HepG2 (cell line): ENCODE measurements around the gene PARD3. TPM values are rescaled to one million over a fixed set of nuclear protein-coding genes. Genes with fewer than 3 reads are reported as not detected.

ENCODE experiments used
- ATAC-seq: fragments of 200-7000 bp; cut with Tn5 transposase; 3 replicates; pipeline ENCODE4 v1.9.1; 2020; ENCODE audit warnings: mild to moderate bottlenecking, moderate library complexity
- BruUV-seq: library from RNA; stranded (reverse); fragments of 400-500 nt; replicated peaks from 2 replicates; lab custom pipeline; 2021; lab: Mats Ljungman, UMichigan
- CTCF ChIA-PET: fragments of 300-600 bp; formaldehyde crosslinking; extraction: SDS; loops from one replicate; lab custom pipeline; 2021; ENCODE audit warnings: low total read pairs, inconsistent platforms, low intra/inter-chr PET ratio; lab: Yijun Ruan, JAX
- POLR2A ChIA-PET: fragments of 350-600 bp; sonication (Branson Sonifier 250); formaldehyde crosslinking; loops from one replicate; lab custom pipeline; 2020; ENCODE audit warnings: antibody characterized with exemption, inconsistent platforms; lab: Yijun Ruan, JAX
- DNase-seq: peaks from one replicate; pipeline ENCODE4 v3.0.0-alpha.2; 2015; ENCODE audit warnings: low spot score
- FAIRE-seq: peaks from 3 replicates; lab custom pipeline; 2011; peaks lifted over from hg19 to GRCh38; lab: Jason Lieb, UNC
- H2AFZ ChIP-seq: one replicate; pipeline ENCODE4 v1.6.1; 2011; ENCODE audit warnings: low read length, inconsistent platforms
- H3K27ac ChIP-seq: fragments of 300-600 bp; 3 replicates; pipeline ENCODE4 v1.8.0; 2011; ENCODE audit warnings: mixed run types, mild to moderate bottlenecking, mixed read lengths, low read length, inconsistent platforms; ENCODE audit not compliant: insufficient read depth; ENCODE audit errors: extremely low read length
- H3K27me3 ChIP-seq, 2 experiments: fragments of 200-600 bp in 1 of 2; 2 replicates in 1 of 2; 3 replicates in 1 of 2; pipeline versions ENCODE4 v1.6.0 to v1.8.0; 2011; ENCODE audit warnings: low read length in 2 of 2, mild to moderate bottlenecking in 2 of 2, moderate library complexity in 2 of 2, inconsistent platforms in 1 of 2; ENCODE audit not compliant: insufficient read depth in 2 of 2, control insufficient read depth in 1 of 2
- H3K36me3 ChIP-seq, 2 experiments: fragments of 200-600 bp in 1 of 2; replicated peaks in 1 of 2; 2 replicates in 1 of 2; 3 replicates in 1 of 2; pipeline versions ENCODE4 v1.5.1 to v1.8.0; 2011; ENCODE audit warnings: low read length in 2 of 2, inconsistent platforms in 1 of 2; ENCODE audit not compliant: insufficient read depth in 2 of 2, control insufficient read depth in 1 of 2
- H3K4me1 ChIP-seq: 2 replicates; pipeline ENCODE4 v1.5.1; 2012; ENCODE audit warnings: low read length, inconsistent platforms; ENCODE audit not compliant: insufficient read depth
- H3K4me2 ChIP-seq: 2 replicates; pipeline ENCODE4 v1.6.0; 2011; ENCODE audit warnings: low read depth, low read length, inconsistent platforms
- H3K4me3 ChIP-seq, 3 experiments: fragments of 200-600 bp in 1 of 3; sonication (generic), shearing (Covaris generic) in 1 of 3; replicated peaks in 1 of 3; 2 replicates each; pipeline ENCODE4 v1.5.1; 2011 to 2016; ENCODE audit warnings: low read length in 3 of 3, inconsistent platforms in 2 of 3, low read depth in 2 of 3, mild to moderate bottlenecking in 2 of 3, control low read depth in 1 of 3, mixed read lengths in 1 of 3; ENCODE audit not compliant: insufficient read depth in 1 of 3
- H3K79me2 ChIP-seq: one replicate; pipeline ENCODE4 v1.6.1; 2011; ENCODE audit warnings: low read length, inconsistent platforms; ENCODE audit not compliant: insufficient read depth
- H3K9ac ChIP-seq: 2 replicates; pipeline ENCODE4 v1.6.0; 2011; ENCODE audit warnings: mild to moderate bottlenecking, low read depth, low read length, inconsistent platforms; ENCODE audit not compliant: insufficient read depth
- H3K9me3 ChIP-seq: 2 replicates; pipeline ENCODE4 v1.5.1; 2012; ENCODE audit warnings: mild to moderate bottlenecking, low read length
- H4K20me1 ChIP-seq: 2 replicates; pipeline ENCODE4 v1.6.0; 2011; ENCODE audit warnings: inconsistent platforms, mild to moderate bottlenecking, low read length, moderate library complexity; ENCODE audit not compliant: insufficient read depth
- CENPX ChIP-seq: sonication (generic); formaldehyde crosslinking; IDR thresholded peaks from 2 replicates; pipeline ENCODE4 v1.9.0; 2021; ENCODE audit warnings: mild to moderate bottlenecking, missing genetic modification reagents, moderate library complexity
- CHD2 ChIP-seq: IDR thresholded peaks from 2 replicates; pipeline ENCODE4 v1.6.1; 2011; ENCODE audit warnings: low read depth, low read length, improper control_type of control experiment
- MXI1 ChIP-seq: IDR thresholded peaks from 3 replicates; pipeline ENCODE4 v1.6.1; 2012; ENCODE audit warnings: low read depth, low read length, inconsistent platforms, borderline replicate concordance
- SAFB2 ChIP-seq: sonication (generic); formaldehyde crosslinking; IDR thresholded peaks from 2 replicates; pipeline ENCODE4 v1.5.1; 2020; ENCODE audit warnings: missing genetic modification reagents, low read depth, mild to moderate bottlenecking, borderline replicate concordance
- ZNF160 ChIP-seq: sonication (generic); formaldehyde crosslinking; IDR thresholded peaks from 2 replicates; pipeline ENCODE4 v1.8.0; 2022; ENCODE audit warnings: mild to moderate bottlenecking, inconsistent platforms, missing genetic modification reagents
- ZNF230 ChIP-seq: sonication (generic); formaldehyde crosslinking; IDR thresholded peaks from 2 replicates; pipeline ENCODE4 v1.4.0; 2020; ENCODE audit warnings: mild to moderate bottlenecking, missing genetic modification reagents
- ZNF776 ChIP-seq: sonication (generic); formaldehyde crosslinking; IDR thresholded peaks from 2 replicates; pipeline ENCODE4 v1.4.0; 2020; ENCODE audit warnings: mild to moderate bottlenecking, missing genetic modification reagents
- WGBS: methylation state at CpG from one replicate; pipeline ENCODE4 v1.1.6; 2017; ENCODE audit warnings: low lambda C conversion rate; 5-methylcytosine and 5-hydroxymethylcytosine counted together
- in situ Hi-C: cut with HindIII; loops from 2 replicates; pipeline ENCODE4 v1.10.0; 2017; ENCODE audit warnings: low pct_unique_long_range_greater_than_20kb; ENCODE audit not compliant: extremely low pct_ligation_motif_present
- intact Hi-C: fragments of 100-400 bp; cut with micrococcal nuclease; formaldehyde crosslinking; loops from one replicate; pipeline ENCODE4 v1.10.0; 2022; ENCODE audit not compliant: unreplicated experiment
- polyA plus RNA-seq, 8 experiments: library from polyadenylated mRNA; depleted of rRNA in 3 of 8; stranded (reverse) in 7 of 8; unstranded in 1 of 8; fragments of >200 nt; fragmentation: Illumina TruSeq in 4 of 8; extraction: Trizol in 4 of 8; gene quantifications; 2 replicates each; pipeline versions ENCODE4 v1.2.1 to v1.2.3, GENCODE V29; 2011 to 2016; ENCODE audit warnings: low read depth in 4 of 8, missing spikeins in 1 of 8, mixed read lengths in 1 of 8; ENCODE audit not compliant: insufficient read depth in 1 of 8
- total RNA-seq, 5 experiments: library from RNA; depleted of rRNA; stranded (reverse); fragments of >200 nt; fragmentation: Illumina TruSeq; extraction: Trizol; gene quantifications; 2 replicates each; pipeline ENCODE4 v1.2.3, GENCODE V29; 2016; ENCODE audit warnings: low read depth in 1 of 5
- TF ChIP-seq, protein P1 (sequence below): sonication (generic); formaldehyde crosslinking; IDR thresholded peaks from 2 replicates; pipeline ENCODE4 v1.4.0; 2020; ENCODE audit warnings: mild to moderate bottlenecking, missing genetic modification reagents

The PARD3 gene
- total and polyA plus RNA-seq, 2 of the 13 experiments (the other 11 are each of a cell fraction or from before 2014, with no cell fraction given) = 40.9 to 60.0 TPM

DNA sequence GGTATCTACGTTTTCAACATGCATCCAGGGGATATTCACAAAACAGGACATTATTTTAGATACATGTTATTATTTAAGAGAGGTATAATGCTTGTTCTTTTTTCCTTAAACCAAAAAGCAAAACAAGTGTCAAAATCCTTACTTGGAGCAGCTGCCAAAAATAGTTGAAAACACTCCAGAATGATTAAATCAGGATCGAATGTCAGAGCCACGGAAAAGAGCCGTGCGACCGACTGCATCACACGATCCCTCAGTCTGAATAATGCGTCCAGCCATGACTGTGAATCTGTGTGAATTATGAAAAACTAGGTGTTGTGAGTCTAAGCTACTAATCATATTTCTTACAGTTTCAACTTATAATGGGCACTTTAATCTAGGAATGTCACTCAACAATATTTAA is 126.0 kb downstream of the PARD3 start:
- in situ Hi-C loops (loop anchor here (10.0 kb wide), 1 partner anchor 286 kb away; no protein-coding TSS in a partner anchor), intact Hi-C loops (loop anchor here (10.0 kb wide), 1 partner anchor 46 kb away; no protein-coding TSS in a partner anchor)
- Histone ChIP-seq H3K9me3 (no peaks in the 10 kb centered on the region), H3K9ac (no peak overlapping the region), H3K27ac (no peak overlapping the region), H3K4me2 (no peak overlapping the region), H4K20me1 (peaks cover 2% of the 10 kb centered on the region), H3K27me3 (no peaks in the 10 kb centered on the region), H3K79me2 (peaks cover 40% of the 10 kb centered on the region), H3K36me3 (0 out of 5 replicates have a peak, but pooled peaks cover 0 to 7% of the 10 kb centered on the region in 2 experiments), H3K4me3 (no peak overlapping the region), H3K4me1 (no peaks in the 10 kb centered on the region), H2AFZ (no peak overlapping the region)
- DNase-seq (no peak), ATAC-seq (no peak), FAIRE-seq (no peak)
- no peak for TF ChIP-seq SAFB2 (CRISPR knock-in tag)
- TF ChIP-seq MXI1 = no peak
- no peak for TF ChIP-seq ZNF230 (CRISPR knock-in tag)
- TF ChIP-seq ZNF776 (CRISPR knock-in tag) = no peak
- TF ChIP-seq ZNF160 (CRISPR knock-in tag) = no peak
- TF ChIP-seq, protein P1, sequence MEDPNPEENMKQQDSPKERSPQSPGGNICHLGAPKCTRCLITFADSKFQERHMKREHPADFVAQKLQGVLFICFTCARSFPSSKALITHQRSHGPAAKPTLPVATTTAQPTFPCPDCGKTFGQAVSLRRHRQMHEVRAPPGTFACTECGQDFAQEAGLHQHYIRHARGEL (CRISPR knock-in tag) = no peak
- TF ChIP-seq CENPX (CRISPR knock-in tag) = no peak
- TF ChIP-seq CHD2 = no peak
- ChIA-PET POLR2A (interaction anchor here (0.6 kb wide), 1 partner anchor 48 kb away, joined by 3 read pairs; no protein-coding TSS in a partner anchor), CTCF (no interaction called here)
- BruUV-seq = no TSS peak
- WGBS = 96% methylated on average over 8 of the region's 8 CpGs
